ENCODE data around the gene ZNF593. TPM values are rescaled to one million over a fixed set of nuclear protein-coding genes. Genes with fewer than 3 reads are reported as not detected.

Gene ZNF593
- total and polyA plus RNA-seq, 2 experiments from 2014 or later = 26.2 to 108 TPM

- Histone ChIP-seq H3K4me2 (no peak overlapping the region), H3K4me3 (no peak overlapping the region), H3K36me3 (ENCODE audit: insufficient read depth) (no peaks in the 10 kb centered on the region), H3K79me2 (replicated peaks; ENCODE audit: insufficient read depth) (no peaks in the 10 kb centered on the region), H4K20me1 (replicated peaks; ENCODE audit: insufficient read depth) (no peaks in the 10 kb centered on the region), H3K27ac (ENCODE audit: low read depth) (no peak overlapping the region), H3F3A (replicated peaks; ENCODE audit: low read depth) (0 out of 2 replicates have a peak, but pooled peaks cover 4% of the 10 kb centered on the region), H3K4me1 (ENCODE audit: insufficient read depth) (no peaks in the 10 kb centered on the region), H2AFZ (no peak overlapping the region), H3K27me3 (ENCODE audit: insufficient read depth) (no peaks in the 10 kb centered on the region), H3K9me2 (ENCODE audit: insufficient read depth) (no peaks in the 10 kb centered on the region)
- no peak for DNase-seq (ENCODE audit: low spot score)
- peaks cover 16% of the 10 kb centered on the region for H3K36me3 Mint-ChIP-seq (ENCODE audit: low read depth)
- peaks cover 9% of the 10 kb centered on the region for H3K27me3 Mint-ChIP-seq (ENCODE audit: insufficient read depth, low read depth, poor library complexity)
- no peak overlapping the region for H3K27ac Mint-ChIP-seq
- TF ChIP-seq ETS1 (IDR thresholded peaks at IDR 0.05) (no peak), EZH2phosphoT487 (IDR thresholded peaks at IDR 0.05; ENCODE audit: unreplicated experiment) (no peak), STAT1 (IDR thresholded peaks at IDR 0.05; ENCODE audit: unreplicated experiment) (no peak), REST (IDR thresholded peaks at IDR 0.05; ENCODE audit: unreplicated experiment) (no peak)
- no peaks in the 10 kb centered on the region for H3K9me3 Mint-ChIP-seq
- H3K4me1 Mint-ChIP-seq = peaks cover under 1% of the 10 kb centered on the region; the same call in 2 of the 3 replicates
- ATAC-seq = no peak
- no peak overlapping the region for H3K4me3 Mint-ChIP-seq
Observed at GRCh38 chr1:26184883-26185282, 15.2 kb downstream of the ZNF593 start.

GRCh38 chr1:26187882-26188281 lies 18.2 kb downstream of the ZNF593 start:
- Mint-ChIP-seq H3K27ac (no peak overlapping the region), H3K9me3 (no peaks in the 10 kb centered on the region; the same call in 2 of the 3 replicates), H3K27me3 (ENCODE audit: insufficient read depth, low read depth, poor library complexity) (peaks cover 13% of the 10 kb centered on the region), H3K4me1 (peaks cover 17% of the 10 kb centered on the region), H3K36me3 (ENCODE audit: low read depth) (peaks cover 9% of the 10 kb centered on the region; the same call in 2 of the 3 replicates), H3K4me3 (no peak overlapping the region)
- Histone ChIP-seq H3K79me2 (replicated peaks; ENCODE audit: insufficient read depth) (no peaks in the 10 kb centered on the region), H3K4me2 (no peak overlapping the region), H3K36me3 (ENCODE audit: insufficient read depth) (no peaks in the 10 kb centered on the region), H4K20me1 (replicated peaks; ENCODE audit: insufficient read depth) (no peaks in the 10 kb centered on the region), H2AFZ (no peak overlapping the region), H3K4me1 (ENCODE audit: insufficient read depth) (no peaks in the 10 kb centered on the region), H3K27me3 (ENCODE audit: insufficient read depth) (no peaks in the 10 kb centered on the region), H3K27ac (ENCODE audit: low read depth) (no peak overlapping the region), H3K4me3 (no peak overlapping the region), H3F3A (replicated peaks; ENCODE audit: low read depth) (0 out of 2 replicates have a peak, but pooled peaks cover 4% of the 10 kb centered on the region), H3K9me2 (ENCODE audit: insufficient read depth) (no peaks in the 10 kb centered on the region)
- no peak for DNase-seq (ENCODE audit: low spot score)
- no peak for ATAC-seq
- TF ChIP-seq ETS1 (IDR thresholded peaks at IDR 0.05) (no peak), JUNB (IDR thresholded peaks at IDR 0.05; ENCODE audit: unreplicated experiment) (no peak), POLR2AphosphoS5 (IDR thresholded peaks at IDR 0.05; ENCODE audit: low read depth) (no peak), NANOG (IDR thresholded peaks at IDR 0.05; ENCODE audit: borderline replicate concordance) (no peak), ZNF462 (CRISPR knock-in tag; IDR thresholded peaks at IDR 0.05) (no peak), STAT1 (IDR thresholded peaks at IDR 0.05; ENCODE audit: unreplicated experiment) (no peak), CREB1 (CRISPR knock-in tag; IDR thresholded peaks at IDR 0.05; ENCODE audit: low read depth) (no peak), EZH2phosphoT487 (IDR thresholded peaks at IDR 0.05; ENCODE audit: unreplicated experiment) (no peak)
